PFSK-1 (cell line): ENCODE data around the gene H1-8.

Source experiments
- FOXP2 ChIP-seq: optimal IDR thresholded peaks from 2 replicates; pipeline ENCODE3; 2011; ENCODE audit warnings: borderline replicate concordance, control low read depth, inconsistent platforms; ENCODE audit not compliant: insufficient read depth; ENCODE audit errors: extremely low read length, extremely low read depth
- POLR2AphosphoS5 ChIP-seq: IDR thresholded peaks from 2 replicates; pipeline ENCODE4 v1.6.1; 2012; ENCODE audit warnings: low read depth, mild to moderate bottlenecking, control low read depth, low read length, moderate library complexity
- REST ChIP-seq, 2 experiments: IDR thresholded peaks; 2 replicates each; pipeline versions ENCODE4 v1.6.1 to v1.8.0; 2011 to 2012; ENCODE audit warnings: low read depth in 2 of 2, low read length in 2 of 2, control low read depth in 1 of 2, inconsistent platforms in 1 of 2, mild to moderate bottlenecking in 1 of 2, moderate library complexity in 1 of 2; ENCODE audit not compliant: insufficient read depth in 1 of 2
- SIN3A ChIP-seq: IDR thresholded peaks from 2 replicates; pipeline ENCODE4 v1.6.1; 2012; ENCODE audit warnings: mild to moderate bottlenecking, low read length, moderate library complexity, borderline replicate concordance; ENCODE audit not compliant: insufficient read depth
- TAF1 ChIP-seq: IDR thresholded peaks from 2 replicates; pipeline ENCODE4 v1.6.1; 2012; ENCODE audit warnings: low read length, control low read depth, borderline replicate concordance; ENCODE audit not compliant: insufficient read depth

H1-8 gene

GRCh38 chr3:129599073-129599472, 56.1 kb downstream of the H1-8 start:
- no peak for TF ChIP-seq POLR2AphosphoS5
- TF ChIP-seq FOXP2 = no peak
- TF ChIP-seq TAF1 = no peak
- no peak for TF ChIP-seq REST (IDR thresholded peaks at IDR 0.05; ENCODE audit: insufficient read depth in 1 of 2, low read depth in 2 of 2, low read length in 2 of 2)
- TF ChIP-seq SIN3A = no peak

- TF ChIP-seq REST (IDR thresholded peaks at IDR 0.05; ENCODE audit: insufficient read depth in 1 of 2, low read depth in 2 of 2, low read length in 2 of 2) (peak; percentile 34 to 38; a peak in 1 of 4 replicates), SIN3A (no peak)
Observed at GRCh38 chr3:129599607-129600006, 56.6 kb downstream of the H1-8 start.

DNA sequence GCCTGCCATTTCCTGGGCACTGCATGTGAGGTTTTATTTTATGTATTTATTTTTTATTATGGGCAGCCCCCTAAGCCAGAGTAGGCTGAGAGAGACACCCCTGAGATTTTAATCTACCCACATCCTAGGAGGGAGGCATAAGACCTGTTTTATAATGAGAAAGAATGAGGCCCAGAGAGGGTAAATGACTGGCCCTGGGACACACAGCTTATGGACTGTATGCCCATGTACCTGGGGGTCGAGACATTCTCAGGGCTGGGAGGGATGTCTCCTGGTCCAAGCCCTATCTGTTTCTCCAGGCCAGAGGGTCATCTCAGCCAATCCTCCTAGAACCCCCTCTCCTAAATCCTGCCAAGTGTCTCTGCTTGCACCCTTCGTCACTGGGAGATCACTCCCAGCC, 57.4 kb downstream of the H1-8 start:
- no peak for TF ChIP-seq REST (IDR thresholded peaks at IDR 0.05; ENCODE audit: insufficient read depth in 1 of 2, low read depth in 2 of 2, low read length in 2 of 2)
- TF ChIP-seq FOXP2 = no peak
- TF ChIP-seq TAF1 = no peak
- no peak for TF ChIP-seq SIN3A
- no peak for TF ChIP-seq POLR2AphosphoS5
